HEK293 (cell line): Measurements from ENCODE around the gene TCEAL3.

Source experiments
- CTCF ChIA-PET: fragments of 350-600 bp; formaldehyde crosslinking; extraction: SDS; loops from one replicate; lab custom pipeline; 2021; ENCODE audit warnings: antibody characterized with exemption; lab: Yijun Ruan, JAX
- POLR2A ChIA-PET: fragments of 300-600 bp; formaldehyde crosslinking; extraction: SDS; loops from one replicate; lab custom pipeline; 2020; ENCODE audit warnings: antibody characterized with exemption, inconsistent platforms; lab: Yijun Ruan, JAX
- H3K27ac ChIP-seq: fragments of 200-500 bp; sonication (Bioruptor generic); 2 replicates; pipeline ENCODE4 v1.5.1; 2014; ENCODE audit warnings: low read depth, low read length, control low read depth, inconsistent platforms; ENCODE audit errors: extremely low read depth
- H3K36me3 ChIP-seq, 2 experiments: fragments of 200-500 bp in 1 of 2; sonication (Bioruptor generic) in 1 of 2; 1 replicate in 1 of 2; 2 replicates in 1 of 2; pipeline ENCODE4 v1.5.1; 2014 to 2017; ENCODE audit warnings: inconsistent platforms in 2 of 2, low read length in 2 of 2; ENCODE audit not compliant: control insufficient read depth in 2 of 2, insufficient read depth in 1 of 2
- H3K4me1 ChIP-seq: fragments of 200-500 bp; sonication (Bioruptor generic); 2 replicates; pipeline ENCODE4 v1.5.1; 2014; ENCODE audit warnings: mild to moderate bottlenecking, low read length, inconsistent platforms; ENCODE audit not compliant: control insufficient read depth, insufficient read depth
- H3K4me3 ChIP-seq: 2 replicates; pipeline ENCODE4 v1.5.1; 2011; ENCODE audit warnings: low read depth, mild to moderate bottlenecking, control low read depth, low read length, moderate library complexity
- H3K9me3 ChIP-seq: fragments of 200-500 bp; sonication (Bioruptor generic); 2 replicates; pipeline ENCODE4 v1.5.1; 2014; ENCODE audit warnings: low read depth, low read length, inconsistent platforms; ENCODE audit not compliant: control insufficient read depth, insufficient read depth
- BCL11A ChIP-seq: fragments of 450-650 bp; formaldehyde crosslinking; IDR thresholded peaks from 2 replicates; pipeline ENCODE4 v1.5.1; 2016; ENCODE audit warnings: low read depth, missing biosample characterization, missing genetic modification characterization
- EGR2 ChIP-seq: fragments of 450-650 bp; formaldehyde crosslinking; IDR thresholded peaks from 2 replicates; pipeline ENCODE4 v1.5.1; 2016; ENCODE audit warnings: low read depth, missing biosample characterization, missing genetic modification characterization
- ELK4 ChIP-seq: IDR thresholded peaks from 2 replicates; pipeline ENCODE4 v1.6.1; 2011; ENCODE audit warnings: mild to moderate bottlenecking, low read depth, low read length, borderline replicate concordance
- PRDM1 ChIP-seq: fragments of 450-650 bp; formaldehyde crosslinking; IDR thresholded peaks from 2 replicates; pipeline ENCODE4; 2016; ENCODE audit warnings: missing biosample characterization, missing genetic modification characterization
- SCRT2 ChIP-seq: fragments of 450-650 bp; formaldehyde crosslinking; IDR thresholded peaks from 2 replicates; pipeline ENCODE4 v1.5.1; 2016; ENCODE audit warnings: missing biosample characterization, missing genetic modification characterization
- ZBTB11 ChIP-seq: fragments of 450-650 bp; formaldehyde crosslinking; conservative IDR thresholded peaks from 2 replicates; pipeline ENCODE4 v1.5.1; 2016; ENCODE audit warnings: low read depth, missing biosample characterization, missing genetic modification characterization
- ZNF132 ChIP-seq: fragments of 450-650 bp; formaldehyde crosslinking; IDR thresholded peaks from 2 replicates; pipeline ENCODE4 v1.5.1; 2017; ENCODE audit warnings: missing biosample characterization, missing genetic modification characterization, borderline replicate concordance
- ZNF140 ChIP-seq: fragments of 450-650 bp; formaldehyde crosslinking; IDR thresholded peaks from 2 replicates; pipeline ENCODE4 v1.5.1; 2016; ENCODE audit warnings: missing biosample characterization, missing genetic modification characterization
- ZNF157 ChIP-seq: fragments of 450-650 bp; formaldehyde crosslinking; IDR thresholded peaks from 2 replicates; pipeline ENCODE4 v1.5.1; 2016; ENCODE audit warnings: missing biosample characterization, missing genetic modification characterization
- ZNF19 ChIP-seq: fragments of 450-650 bp; formaldehyde crosslinking; IDR thresholded peaks from 2 replicates; pipeline ENCODE4; 2016; ENCODE audit warnings: missing biosample characterization, missing genetic modification characterization, low read depth
- ZNF24 ChIP-seq: fragments of 450-650 bp; formaldehyde crosslinking; IDR thresholded peaks from 2 replicates; pipeline ENCODE4 v1.5.1; 2016; ENCODE audit warnings: missing biosample characterization, missing genetic modification characterization
- ZNF350 ChIP-seq: fragments of 450-650 bp; formaldehyde crosslinking; IDR thresholded peaks from 2 replicates; pipeline ENCODE4 v1.5.0; 2017; ENCODE audit warnings: missing biosample characterization, mild to moderate bottlenecking, missing genetic modification characterization
- ZNF366 ChIP-seq: fragments of 450-650 bp; formaldehyde crosslinking; conservative IDR thresholded peaks from 2 replicates; pipeline ENCODE4 v1.5.1; 2016; ENCODE audit warnings: missing biosample characterization, missing genetic modification characterization
- ZNF404 ChIP-seq: fragments of 450-650 bp; formaldehyde crosslinking; IDR thresholded peaks from 2 replicates; pipeline ENCODE4 v1.5.1; 2017; ENCODE audit warnings: missing biosample characterization, missing genetic modification characterization
- ZNF473 ChIP-seq: fragments of 450-650 bp; formaldehyde crosslinking; IDR thresholded peaks from 2 replicates; pipeline ENCODE4 v1.5.1; 2017; ENCODE audit warnings: missing biosample characterization, missing genetic modification characterization
- ZNF513 ChIP-seq: fragments of 450-650 bp; IDR thresholded peaks from 2 replicates; pipeline ENCODE4 v1.5.1; 2018; ENCODE audit warnings: missing biosample characterization, missing genetic modification characterization
- ZNF514 ChIP-seq: fragments of 450-650 bp; formaldehyde crosslinking; IDR thresholded peaks from 2 replicates; pipeline ENCODE4 v1.5.1; 2016; ENCODE audit warnings: missing biosample characterization, missing genetic modification characterization
- ZNF596 ChIP-seq: fragments of 450-650 bp; IDR thresholded peaks from 2 replicates; pipeline ENCODE4 v1.5.0; 2018; ENCODE audit warnings: missing biosample characterization, mild to moderate bottlenecking, missing genetic modification characterization, moderate library complexity
- ZNF621 ChIP-seq: fragments of 450-650 bp; formaldehyde crosslinking; IDR thresholded peaks from 2 replicates; pipeline ENCODE4 v1.5.1; 2017; ENCODE audit warnings: missing biosample characterization, missing genetic modification characterization
- ZNF629 ChIP-seq: fragments of 450-650 bp; formaldehyde crosslinking; IDR thresholded peaks from 2 replicates; pipeline ENCODE4 v1.5.1; 2017; ENCODE audit warnings: missing biosample characterization, missing genetic modification characterization
- ZSCAN5A ChIP-seq: fragments of 450-650 bp; formaldehyde crosslinking; IDR thresholded peaks from 2 replicates; pipeline ENCODE4 v1.5.1; 2016; ENCODE audit warnings: missing biosample characterization, missing genetic modification characterization

TCEAL3 gene

GRCh38 chrX:103586314-103586646 is 21.5 kb upstream of the TCEAL3 start (continued):
- TF ChIP-seq ZNF404 (tag by site-specific recombination) (no peak), ZNF157 (tag by site-specific recombination) (no peak), BCL11A (tag by site-specific recombination) (no peak), ZNF350 (no peak), ZNF629 (tag by site-specific recombination) (no peak), ZNF140 (tag by site-specific recombination) (no peak), ZNF596 (tag by site-specific recombination) (no peak)
- TF ChIP-seq, all 188 proteins: peak for 0

GRCh38 chrX:103586659-103587058 is 21.1 kb upstream of the TCEAL3 start:
- Histone ChIP-seq H3K4me3 (no peak overlapping the region), H3K36me3 (peaks cover 4 to 27% of the 10 kb centered on the region in 2 experiments; a peak in 2 of 3 replicates), H3K27ac (no peak overlapping the region), H3K9me3 (no peaks in the 10 kb centered on the region), H3K4me1 (no peaks in the 10 kb centered on the region)
- ChIA-PET POLR2A (no interaction called here), CTCF (no interaction called here)
- TF ChIP-seq ELK4: no peak
- TF ChIP-seq ZNF19 (tag by site-specific recombination): no peak
- TF ChIP-seq ZNF513 (tag by site-specific recombination): no peak
- no peak for TF ChIP-seq EGR2 (tag by site-specific recombination)
- no peak for TF ChIP-seq ZNF132 (tag by site-specific recombination)
- TF ChIP-seq ZNF473: no peak
- TF ChIP-seq ZSCAN5A: no peak
- no peak for TF ChIP-seq ZBTB11 (tag by site-specific recombination)
- no peak for TF ChIP-seq ZNF24 (tag by site-specific recombination)
- peak; percentile 99 for TF ChIP-seq PRDM1
- no peak for TF ChIP-seq ZNF621 (tag by site-specific recombination)
- no peak for TF ChIP-seq SCRT2
- TF ChIP-seq ZNF514 (tag by site-specific recombination): no peak
- TF ChIP-seq ZNF366 (tag by site-specific recombination): peak; percentile 53; the same call in 1 of the 2 replicates
- TF ChIP-seq, all 188 proteins: peak for 2
